ENCODE results near the gene LAMTOR1.
"Not testable (repeated sequence)": the region's sequence is repeated elsewhere in the genome, so short reads cannot be mapped to it uniquely, and the experiment has no call there.

Gene LAMTOR1

GRCh38 chr11:72135473-72135872 is 32.4 kb upstream of the LAMTOR1 start, which contains the start of gene FOLR3:
FOLR3 (plus strand) TSS chr11:72135725; CDS start chr11:72135953, 228 bp downstream.
- H3K4ac ChIP-seq (ENCODE audit: low read length): not testable (repeated sequence)

GRCh38 chr11:72132646-72133045 is 29.5 kb upstream of the LAMTOR1 start:
- no peak overlapping the region for H3K4me3 ChIP-seq (ENCODE audit: low read length in 2 of 2)
- H3K9ac ChIP-seq (ENCODE audit: low read depth, low read length, poor library complexity): no peak overlapping the region
- no peak overlapping the region for H3K23ac ChIP-seq (ENCODE audit: low read depth, low read length, poor library complexity)
- H3K4me1 ChIP-seq (ENCODE audit: control insufficient read depth in 2 of 2, insufficient read depth in 1 of 2, low read depth in 1 of 2, low read length in 2 of 2): no peaks in the 10 kb centered on the region
- H3K4ac ChIP-seq (ENCODE audit: low read length): no peak overlapping the region
- H2AK5ac ChIP-seq (ENCODE audit: low read depth, low read length): no peak overlapping the region
- peaks cover 0 to 10% (median 2%) of the 10 kb centered on the region in 3 experiments for H3K27me3 ChIP-seq (ENCODE audit: control insufficient read depth in 3 of 3, insufficient read depth in 3 of 3, low read depth in 1 of 3, low read length in 3 of 3)
- no peak overlapping the region for H2BK5ac ChIP-seq (ENCODE audit: low read length)
- no peaks in the 10 kb centered on the region for H3K36me3 ChIP-seq (replicated peaks in 1 of 2; ENCODE audit: control insufficient read depth in 2 of 2, insufficient read depth in 2 of 2, low read length in 2 of 2)
- H3K18ac ChIP-seq (ENCODE audit: low read length): no peak overlapping the region
- H3K79me1 ChIP-seq (ENCODE audit: low read depth, low read length): peaks cover 2% of the 10 kb centered on the region
- H4K91ac ChIP-seq (ENCODE audit: low read depth, low read length, poor library complexity): no peak overlapping the region
- H4K8ac ChIP-seq (ENCODE audit: low read depth, low read length): no peak overlapping the region
- H3K14ac ChIP-seq (ENCODE audit: low read length): no peak overlapping the region
- H2AFZ ChIP-seq (ENCODE audit: low read length): no peak overlapping the region
- H3K27ac ChIP-seq (replicated peaks; ENCODE audit: low read length): no peak overlapping the region
- no peak overlapping the region for H2BK12ac ChIP-seq (ENCODE audit: low read length)
- no peak for DNase-seq (ENCODE audit: low spot score)
- no CpG with 5 or more reads among the region's 2 CpGs for WGBS, 2 donors (ENCODE audit: extremely low coverage in 2 of 2, insufficient read length in 2 of 2, insufficient replicate concordance in 1 of 2)
- H2BK120ac ChIP-seq (ENCODE audit: low read depth, low read length): no peak overlapping the region
- peaks cover 0 to 8% of the 10 kb centered on the region in 2 donors for H3K9me3 ChIP-seq (replicated peaks in 1 of 2; ENCODE audit: control insufficient read depth in 2 of 2, insufficient read depth in 1 of 2, low read depth in 1 of 2, low read length in 2 of 2)
- no peak overlapping the region for H3K4me2 ChIP-seq (ENCODE audit: insufficient read depth, low read length, poor library complexity, severe bottlenecking)
- no peak overlapping the region for H2BK15ac ChIP-seq (ENCODE audit: low read length)

More at GRCh38 chr11:72135473-72135872, 32.4 kb upstream of the LAMTOR1 start, which contains the start of gene FOLR3:
- not testable (repeated sequence) for H3K36me3 ChIP-seq (replicated peaks in 1 of 2; ENCODE audit: control insufficient read depth in 2 of 2, insufficient read depth in 2 of 2, low read length in 2 of 2); H3K27me3 ChIP-seq (ENCODE audit: control insufficient read depth in 3 of 3, insufficient read depth in 3 of 3, low read depth in 1 of 3, low read length in 3 of 3); H3K9me3 ChIP-seq (replicated peaks in 1 of 2; ENCODE audit: control insufficient read depth in 2 of 2, insufficient read depth in 1 of 2, low read depth in 1 of 2, low read length in 2 of 2); H4K8ac ChIP-seq (ENCODE audit: low read depth, low read length); DNase-seq (ENCODE audit: low spot score); H2AFZ ChIP-seq (ENCODE audit: low read length); H3K14ac ChIP-seq (ENCODE audit: low read length); H3K27ac ChIP-seq (replicated peaks; ENCODE audit: low read length); H2BK120ac ChIP-seq (ENCODE audit: low read depth, low read length); H2BK12ac ChIP-seq (ENCODE audit: low read length); H3K4me1 ChIP-seq (ENCODE audit: control insufficient read depth in 2 of 2, insufficient read depth in 1 of 2, low read depth in 1 of 2, low read length in 2 of 2); H4K91ac ChIP-seq (ENCODE audit: low read depth, low read length, poor library complexity); H2BK15ac ChIP-seq (ENCODE audit: low read length); H3K18ac ChIP-seq (ENCODE audit: low read length); H2BK5ac ChIP-seq (ENCODE audit: low read length); H3K79me1 ChIP-seq (ENCODE audit: low read depth, low read length); H3K4me2 ChIP-seq (ENCODE audit: insufficient read depth, low read length, poor library complexity, severe bottlenecking)
- Histone ChIP-seq H3K4me3 (ENCODE audit: low read length in 2 of 2) (peak within 1 kb of the TSS in 1 of 2 donors; percentile 3), H2AK5ac (ENCODE audit: low read depth, low read length) (peak within 1 kb of the TSS; percentile 91), H3K9ac (ENCODE audit: low read depth, low read length, poor library complexity) (peak within 1 kb of the TSS; percentile 60), H3K23ac (ENCODE audit: low read depth, low read length, poor library complexity) (peak within 1 kb of the TSS; percentile 91)
- no CpG with 5 or more reads among the region's 4 CpGs for WGBS, 2 donors (ENCODE audit: extremely low coverage in 2 of 2, insufficient read length in 2 of 2, insufficient replicate concordance in 1 of 2)

GRCh38 chr11:72129381-72129780 is 26.3 kb upstream of the LAMTOR1 start:
- Histone ChIP-seq H2AK5ac (ENCODE audit: low read depth, low read length) (no peak overlapping the region), H2BK15ac (ENCODE audit: low read length) (no peak overlapping the region), H2BK12ac (ENCODE audit: low read length) (no peak overlapping the region), H3K27ac (replicated peaks; ENCODE audit: low read length) (no peak overlapping the region), H4K8ac (ENCODE audit: low read depth, low read length) (no peak overlapping the region), H3K4ac (ENCODE audit: low read length) (no peak overlapping the region), H4K91ac (ENCODE audit: low read depth, low read length, poor library complexity) (no peak overlapping the region), H3K9me3 (replicated peaks in 1 of 2; ENCODE audit: control insufficient read depth in 2 of 2, insufficient read depth in 1 of 2, low read depth in 1 of 2, low read length in 2 of 2) (peaks cover 0 to 8% of the 10 kb centered on the region in 2 donors), H3K27me3 (ENCODE audit: control insufficient read depth in 3 of 3, insufficient read depth in 3 of 3, low read depth in 1 of 3, low read length in 3 of 3) (peaks cover 0 to 10% (median 2%) of the 10 kb centered on the region in 3 experiments), H3K9ac (ENCODE audit: low read depth, low read length, poor library complexity) (no peak overlapping the region), H2BK5ac (ENCODE audit: low read length) (no peak overlapping the region), H2BK120ac (ENCODE audit: low read depth, low read length) (no peak overlapping the region), H3K23ac (ENCODE audit: low read depth, low read length, poor library complexity) (no peak overlapping the region), H3K4me1 (ENCODE audit: control insufficient read depth in 2 of 2, insufficient read depth in 1 of 2, low read depth in 1 of 2, low read length in 2 of 2) (no peaks in the 10 kb centered on the region), H3K4me3 (ENCODE audit: low read length in 2 of 2) (no peak overlapping the region), H3K18ac (ENCODE audit: low read length) (no peak overlapping the region), H2AFZ (ENCODE audit: low read length) (no peak overlapping the region), H3K79me1 (ENCODE audit: low read depth, low read length) (no peaks in the 10 kb centered on the region), H3K36me3 (replicated peaks in 1 of 2; ENCODE audit: control insufficient read depth in 2 of 2, insufficient read depth in 2 of 2, low read length in 2 of 2) (no peaks in the 10 kb centered on the region), H3K14ac (ENCODE audit: low read length) (no peak overlapping the region), H3K4me2 (ENCODE audit: insufficient read depth, low read length, poor library complexity, severe bottlenecking) (no peak overlapping the region)
- no peak for DNase-seq (ENCODE audit: low spot score)
- no CpG with 5 or more reads among the region's 3 CpGs for WGBS, 2 donors (ENCODE audit: extremely low coverage in 2 of 2, insufficient read length in 2 of 2, insufficient replicate concordance in 1 of 2)

- Histone ChIP-seq H3K27ac (replicated peaks; ENCODE audit: low read length) (no peak overlapping the region), H2BK12ac (ENCODE audit: low read length) (no peak overlapping the region), H2BK120ac (ENCODE audit: low read depth, low read length) (no peak overlapping the region), H3K14ac (ENCODE audit: low read length) (no peak overlapping the region), H3K27me3 (ENCODE audit: control insufficient read depth in 3 of 3, insufficient read depth in 3 of 3, low read depth in 1 of 3, low read length in 3 of 3) (peaks cover 0 to 6% (median under 1%) of the 10 kb centered on the region in 3 experiments), H3K79me1 (ENCODE audit: low read depth, low read length) (no peaks in the 10 kb centered on the region), H3K23ac (ENCODE audit: low read depth, low read length, poor library complexity) (no peak overlapping the region), H3K4ac (ENCODE audit: low read length) (no peak overlapping the region), H2AFZ (ENCODE audit: low read length) (no peak overlapping the region), H3K4me3 (ENCODE audit: low read length in 2 of 2) (no peak overlapping the region), H2AK5ac (ENCODE audit: low read depth, low read length) (no peak overlapping the region), H2BK15ac (ENCODE audit: low read length) (no peak overlapping the region), H3K4me1 (ENCODE audit: control insufficient read depth in 2 of 2, insufficient read depth in 1 of 2, low read depth in 1 of 2, low read length in 2 of 2) (no peaks in the 10 kb centered on the region), H3K9me3 (replicated peaks in 1 of 2; ENCODE audit: control insufficient read depth in 2 of 2, insufficient read depth in 1 of 2, low read depth in 1 of 2, low read length in 2 of 2) (peaks cover 0 to 8% of the 10 kb centered on the region in 2 donors), H3K36me3 (replicated peaks in 1 of 2; ENCODE audit: control insufficient read depth in 2 of 2, insufficient read depth in 2 of 2, low read length in 2 of 2) (no peaks in the 10 kb centered on the region), H4K91ac (ENCODE audit: low read depth, low read length, poor library complexity) (no peak overlapping the region), H3K4me2 (ENCODE audit: insufficient read depth, low read length, poor library complexity, severe bottlenecking) (no peak overlapping the region), H2BK5ac (ENCODE audit: low read length) (no peak overlapping the region), H4K8ac (ENCODE audit: low read depth, low read length) (no peak overlapping the region), H3K18ac (ENCODE audit: low read length) (no peak overlapping the region), H3K9ac (ENCODE audit: low read depth, low read length, poor library complexity) (no peak overlapping the region)
- no CpG with 5 or more reads among the region's 2 CpGs for WGBS, 2 donors (ENCODE audit: extremely low coverage in 2 of 2, insufficient read length in 2 of 2, insufficient replicate concordance in 1 of 2)
- DNase-seq (ENCODE audit: low spot score): no peak
Observed at GRCh38 chr11:72127923-72128322, 24.8 kb upstream of the LAMTOR1 start.

Measured in neuronal stem cell (in vitro differentiated cells).